ENCODE measurements around the gene ARHGEF33. TPM values are rescaled to one million over a fixed set of nuclear protein-coding genes. Genes with fewer than 3 reads are reported as not detected.

ARHGEF33 gene
- total and polyA plus RNA-seq, 2 of the 8 experiments (the other 6 are each of a cell fraction or from before 2014, with no cell fraction given) = 0.09 to 0.95 TPM

GRCh38 chr2:38922902-38923301 lies 33.2 kb downstream of the ARHGEF33 start:
- WGBS, 2 experiments (ENCODE audit: extremely low coverage in 1 of 2, insufficient coverage in 1 of 2, insufficient read length in 1 of 2, insufficient replicate concordance in 2 of 2, low coverage in 1 of 2, low lambda C conversion rate in 2 of 2, missing lambda C conversion rate in 1 of 2) = 98% methylated on average over 2 of the region's 2 CpGs; no CpG with 5 or more reads in 1 of the 2 experiments
- H3K14ac ChIP-seq (ENCODE audit: insufficient read length) = no peak overlapping the region
- CTCF ChIA-PET (ENCODE audit: partially characterized antibody) = interaction anchor here (1.9 kb wide), 1 partner anchor 25 kb away, joined by 9 read pairs; no protein-coding TSS in a partner anchor
- no peak overlapping the region for H3K27ac ChIP-seq (ENCODE audit: low read depth, low read length)
- no peak overlapping the region for H2BK15ac ChIP-seq (ENCODE audit: low read length)
- H4K20me1 ChIP-seq (replicated peaks in 1 of 2; ENCODE audit: control insufficient read depth in 1 of 2, insufficient read depth in 2 of 2, low read length in 2 of 2) = no peaks in the 10 kb centered on the region
- no peaks in the 10 kb centered on the region for H3K9me3 ChIP-seq (ENCODE audit: insufficient read depth in 2 of 2, low read depth in 1 of 2, low read length in 1 of 2)
- no peaks in the 10 kb centered on the region for H3K23me2 ChIP-seq (ENCODE audit: low read depth, low read length)
- no peak overlapping the region for H3K18ac ChIP-seq (ENCODE audit: extremely low read depth, low read length)
- H4K5ac ChIP-seq (ENCODE audit: insufficient read length, low read depth, low read length) = no peak overlapping the region
- POLR2A ChIA-PET (ENCODE audit: partially characterized antibody) = no interaction called here
- H3K4ac ChIP-seq (replicated peaks; ENCODE audit: insufficient read length, low read depth, low read length) = no peak overlapping the region
- H2BK5ac ChIP-seq (ENCODE audit: low read depth, low read length) = no peak overlapping the region
- H2BK12ac ChIP-seq (ENCODE audit: low read depth, low read length) = no peak overlapping the region
- H3K4me3 ChIP-seq (ENCODE audit: extremely low read depth in 1 of 4, insufficient read depth in 2 of 4, low read depth in 3 of 4, low read length in 4 of 4) = no peak overlapping the region
- FAIRE-seq (no peak), DNase-seq (ENCODE audit: low read depth in 1 of 2, low spot score in 2 of 2) (no peak)
- H2AK5ac ChIP-seq (ENCODE audit: low read depth, low read length) = no peak overlapping the region
- no peaks in the 10 kb centered on the region for H3K79me1 ChIP-seq (ENCODE audit: low read depth, low read length)
- H3K56ac ChIP-seq (replicated peaks; ENCODE audit: insufficient read length, low read depth, low read length) = no peak overlapping the region
- no peak overlapping the region for H4K91ac ChIP-seq (replicated peaks; ENCODE audit: insufficient read length, low read length)
- no peaks in the 10 kb centered on the region for H3K79me2 ChIP-seq (ENCODE audit: control insufficient read depth in 1 of 2, insufficient read depth in 2 of 2, low read length in 2 of 2)
- H3K9ac ChIP-seq (replicated peaks in 1 of 4; ENCODE audit: extremely low read depth in 1 of 4, low read depth in 3 of 4, low read length in 3 of 4) = no peak overlapping the region
- no peak overlapping the region for H3K4me2 ChIP-seq (ENCODE audit: insufficient read depth in 1 of 2, low read depth in 2 of 2, low read length in 2 of 2)
- no peak overlapping the region for H2AFZ ChIP-seq (ENCODE audit: low read length)
- H3K4me1 ChIP-seq (replicated peaks in 1 of 4; ENCODE audit: control insufficient read depth in 3 of 4, insufficient read depth in 4 of 4, low read length in 3 of 4) = no peaks in the 10 kb centered on the region
- H2BK120ac ChIP-seq (replicated peaks; ENCODE audit: low read depth, low read length) = no peak overlapping the region
- no peak overlapping the region for H4K8ac ChIP-seq (ENCODE audit: extremely low read depth, insufficient read depth, low read length)
- H3K23ac ChIP-seq (ENCODE audit: insufficient read length) = no peak overlapping the region
- H3K36me3 ChIP-seq (ENCODE audit: control insufficient read depth in 2 of 4, insufficient read depth in 4 of 4, low read length in 3 of 4) = no peaks in the 10 kb centered on the region
- H2BK20ac ChIP-seq (ENCODE audit: low read length) = no peak overlapping the region
- H3K27me3 ChIP-seq (replicated peaks in 1 of 4; ENCODE audit: control insufficient read depth in 3 of 4, extremely low read depth in 1 of 4, insufficient read depth in 3 of 4, low read length in 3 of 4) = no peaks in the 10 kb centered on the region; a peak in 1 of 7 replicates
- TF ChIP-seq E2F6 (IDR thresholded peaks at IDR 0.05) = no peak
- TF ChIP-seq SRF (IDR thresholded peaks at IDR 0.05; ENCODE audit: low read depth, low read length) = no peak
- no peak for TF ChIP-seq CHD2 (IDR thresholded peaks at IDR 0.05; ENCODE audit: low read length)
- no peak for TF ChIP-seq CHD1 (IDR thresholded peaks at IDR 0.05; ENCODE audit: low read depth, low read length)
- no peak for TF ChIP-seq ZNF274 (IDR thresholded peaks at IDR 0.05; ENCODE audit: borderline replicate concordance, extremely low read depth, low read length)
- TF ChIP-seq EP300 (IDR thresholded peaks at IDR 0.05; ENCODE audit: borderline replicate concordance in 1 of 2, low read depth in 2 of 2, low read length in 2 of 2) = no peak
- no peak for TF ChIP-seq CTBP2 (IDR thresholded peaks at IDR 0.05; ENCODE audit: borderline replicate concordance, insufficient read depth, insufficient read length, low read length)
- TF ChIP-seq HDAC2 (IDR thresholded peaks at IDR 0.05; ENCODE audit: borderline replicate concordance in 1 of 2, low read depth in 2 of 2, low read length in 2 of 2) = no peak
- TF ChIP-seq BACH1 (IDR thresholded peaks at IDR 0.05; ENCODE audit: low read length) = no peak
- no peak for TF ChIP-seq RNF2 (IDR thresholded peaks at IDR 0.05; ENCODE audit: borderline replicate concordance, low read depth, low read length, missing control alignments, poor library complexity, severe bottlenecking)
- no peak for TF ChIP-seq CBX5 (IDR thresholded peaks at IDR 0.05; ENCODE audit: low read depth, low read length)
- TF ChIP-seq TCF12 (IDR thresholded peaks at IDR 0.05; ENCODE audit: low read depth, low read length) = no peak
- TF ChIP-seq HDAC6 (IDR thresholded peaks at IDR 0.05; ENCODE audit: low read depth, low read length) = no peak
